Measurements from ENCODE around the gene SURF4. TPM values are rescaled to one million over a fixed set of nuclear protein-coding genes. Genes with fewer than 3 reads are reported as not detected.

SURF4 gene
- total and polyA plus RNA-seq, 2 donors (not counting 3 experiments of a cell fraction or from before 2014, with no cell fraction given): 216 to 358 TPM

DNA sequence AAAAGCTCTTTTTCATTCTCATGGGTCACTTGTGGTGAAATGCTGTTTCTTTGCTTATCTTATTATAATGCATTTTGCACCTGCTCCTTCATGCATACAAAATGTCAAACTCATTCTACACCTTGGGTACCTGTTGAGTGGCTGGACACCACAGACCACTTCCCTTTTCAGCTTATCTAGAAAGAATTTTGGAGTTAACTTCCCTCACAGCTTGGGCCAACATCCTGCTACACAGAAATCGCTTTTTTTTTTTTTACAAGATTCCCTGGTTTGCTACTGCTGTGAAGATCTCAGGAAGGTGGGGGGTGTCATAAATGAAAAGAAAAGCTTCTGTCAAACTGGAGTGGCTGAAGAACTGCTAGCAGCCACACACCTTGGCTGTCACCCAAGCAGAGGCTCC is 39.3 kb upstream of the SURF4 start:
- no peak overlapping the region for H3K27ac ChIP-seq (ENCODE audit: insufficient read depth, low read depth, low read length)
- no peak overlapping the region for H3K4me3 ChIP-seq (replicated peaks in 1 of 3; ENCODE audit: insufficient read depth in 1 of 3, low read depth in 1 of 3, low read length in 3 of 3)
- no peak overlapping the region for H3K9ac ChIP-seq (replicated peaks; ENCODE audit: extremely low read depth, insufficient read depth, low read length)
- no peaks in the 10 kb centered on the region for H3K9me1 ChIP-seq (replicated peaks; ENCODE audit: control insufficient read depth, extremely low read depth, insufficient read depth, low read length)
- H3K36me3 ChIP-seq (ENCODE audit: control insufficient read depth in 2 of 2, extremely low read depth in 1 of 2, insufficient read depth in 2 of 2, low read length in 2 of 2): peaks cover 6 to 34% of the 10 kb centered on the region in 2 experiments
- H3K27me3 ChIP-seq (ENCODE audit: control insufficient read depth in 2 of 2, insufficient read depth in 2 of 2, low read length in 2 of 2): no peaks in the 10 kb centered on the region
- CTCF ChIA-PET: interaction anchor here (0.8 kb wide), 1 partner anchor 327 kb away, joined by 3 read pairs; no protein-coding TSS in a partner anchor
- no peaks in the 10 kb centered on the region for H3K9me3 ChIP-seq (replicated peaks; ENCODE audit: control insufficient read depth, insufficient read depth, low read length)
- no peak for TF ChIP-seq GATA2 (IDR thresholded peaks at IDR 0.05; ENCODE audit: insufficient read depth, insufficient read length, low read depth, low read length)
- TF ChIP-seq, protein P1, sequence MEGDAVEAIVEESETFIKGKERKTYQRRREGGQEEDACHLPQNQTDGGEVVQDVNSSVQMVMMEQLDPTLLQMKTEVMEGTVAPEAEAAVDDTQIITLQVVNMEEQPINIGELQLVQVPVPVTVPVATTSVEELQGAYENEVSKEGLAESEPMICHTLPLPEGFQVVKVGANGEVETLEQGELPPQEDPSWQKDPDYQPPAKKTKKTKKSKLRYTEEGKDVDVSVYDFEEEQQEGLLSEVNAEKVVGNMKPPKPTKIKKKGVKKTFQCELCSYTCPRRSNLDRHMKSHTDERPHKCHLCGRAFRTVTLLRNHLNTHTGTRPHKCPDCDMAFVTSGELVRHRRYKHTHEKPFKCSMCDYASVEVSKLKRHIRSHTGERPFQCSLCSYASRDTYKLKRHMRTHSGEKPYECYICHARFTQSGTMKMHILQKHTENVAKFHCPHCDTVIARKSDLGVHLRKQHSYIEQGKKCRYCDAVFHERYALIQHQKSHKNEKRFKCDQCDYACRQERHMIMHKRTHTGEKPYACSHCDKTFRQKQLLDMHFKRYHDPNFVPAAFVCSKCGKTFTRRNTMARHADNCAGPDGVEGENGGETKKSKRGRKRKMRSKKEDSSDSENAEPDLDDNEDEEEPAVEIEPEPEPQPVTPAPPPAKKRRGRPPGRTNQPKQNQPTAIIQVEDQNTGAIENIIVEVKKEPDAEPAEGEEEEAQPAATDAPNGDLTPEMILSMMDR (IDR thresholded peaks at IDR 0.05; ENCODE audit: extremely low read depth in 1 of 2, insufficient read depth in 1 of 2, low read depth in 1 of 2, low read length in 2 of 2): no peak
- no TSS peak for BruUV-seq (replicated peaks)
- H3K4me1 ChIP-seq (ENCODE audit: control insufficient read depth, extremely low read depth, insufficient read depth, low read length): peaks cover 9% of the 10 kb centered on the region
- FAIRE-seq: no peak
- no peak overlapping the region for H2AFZ ChIP-seq (ENCODE audit: low read depth, low read length)
- DNase-seq (ENCODE audit: low read depth, low spot score): no peak
- POLR2A ChIA-PET: no interaction called here
- H3K79me2 ChIP-seq (ENCODE audit: control insufficient read depth, insufficient read depth, low read length): peaks cover 41% of the 10 kb centered on the region
- H3K4me2 ChIP-seq (ENCODE audit: insufficient read depth, low read length): no peak overlapping the region
- dilution Hi-C loops (cut with MboI; ENCODE audit: extremely low pct_ligation_motif_present, low sequenced_read_pairs): no loop called here
- no peaks in the 10 kb centered on the region for H4K20me1 ChIP-seq (replicated peaks; ENCODE audit: control insufficient read depth, extremely low read depth, insufficient read depth, low read length)
- intact Hi-C loops (cut with micrococcal nuclease): no loop called here

DNA sequence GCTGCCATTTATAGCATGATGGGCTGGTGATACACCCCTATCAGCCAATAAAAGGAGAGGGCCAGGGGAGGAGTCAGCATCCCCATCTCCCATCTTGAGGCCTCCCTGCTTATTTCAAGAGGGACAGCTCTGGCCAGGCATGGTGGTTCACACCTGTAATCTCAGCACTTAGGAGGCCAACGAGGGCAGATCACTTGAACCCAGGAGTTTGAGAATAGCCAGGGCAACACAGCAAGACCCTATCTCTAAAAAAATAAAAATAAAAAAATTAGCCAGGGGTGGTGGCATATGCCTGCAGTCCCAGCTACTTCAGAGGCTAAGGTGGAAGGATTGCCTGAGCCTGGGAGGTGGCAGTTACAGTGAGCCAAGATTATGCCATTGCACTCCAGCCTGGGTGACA is 32.2 kb upstream of the SURF4 start:
- Histone ChIP-seq H3K9ac (replicated peaks; ENCODE audit: extremely low read depth, insufficient read depth, low read length) (no peak overlapping the region), H2AFZ (ENCODE audit: low read depth, low read length) (no peak overlapping the region), H3K9me1 (replicated peaks; ENCODE audit: control insufficient read depth, extremely low read depth, insufficient read depth, low read length) (no peaks in the 10 kb centered on the region), H3K9me3 (replicated peaks; ENCODE audit: control insufficient read depth, insufficient read depth, low read length) (no peaks in the 10 kb centered on the region), H3K27me3 (ENCODE audit: control insufficient read depth in 2 of 2, insufficient read depth in 2 of 2, low read length in 2 of 2) (no peaks in the 10 kb centered on the region), H3K4me3 (replicated peaks in 1 of 3; ENCODE audit: insufficient read depth in 1 of 3, low read depth in 1 of 3, low read length in 3 of 3) (no peak overlapping the region), H3K27ac (ENCODE audit: insufficient read depth, low read depth, low read length) (no peak overlapping the region), H3K4me1 (ENCODE audit: control insufficient read depth, extremely low read depth, insufficient read depth, low read length) (peaks cover 6% of the 10 kb centered on the region), H3K4me2 (ENCODE audit: insufficient read depth, low read length) (no peak overlapping the region), H4K20me1 (replicated peaks; ENCODE audit: control insufficient read depth, extremely low read depth, insufficient read depth, low read length) (no peaks in the 10 kb centered on the region), H3K79me2 (ENCODE audit: control insufficient read depth, insufficient read depth, low read length) (peaks cover 2% of the 10 kb centered on the region), H3K36me3 (ENCODE audit: control insufficient read depth in 2 of 2, extremely low read depth in 1 of 2, insufficient read depth in 2 of 2, low read length in 2 of 2) (peaks cover 2 to 50% of the 10 kb centered on the region in 2 experiments)
- POLR2A ChIA-PET: no interaction called here
- intact Hi-C loops (cut with micrococcal nuclease) (no loop called here), dilution Hi-C loops (cut with MboI; ENCODE audit: extremely low pct_ligation_motif_present, low sequenced_read_pairs) (no loop called here)
- no peak for FAIRE-seq
- CTCF ChIA-PET: no interaction called here
- TF ChIP-seq MYC (IDR thresholded peaks at IDR 0.05; ENCODE audit: low read depth, low read length): no peak
- no peak for TF ChIP-seq POLR2AphosphoS5 (IDR thresholded peaks at IDR 0.05; ENCODE audit: insufficient read depth, low read depth, low read length)
- no peak for TF ChIP-seq EZH2 (IDR thresholded peaks at IDR 0.05; ENCODE audit: borderline replicate concordance, low read depth, low read length, severe bottlenecking)
- TF ChIP-seq, protein P2, sequence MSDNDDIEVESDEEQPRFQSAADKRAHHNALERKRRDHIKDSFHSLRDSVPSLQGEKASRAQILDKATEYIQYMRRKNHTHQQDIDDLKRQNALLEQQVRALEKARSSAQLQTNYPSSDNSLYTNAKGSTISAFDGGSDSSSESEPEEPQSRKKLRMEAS (IDR thresholded peaks at IDR 0.05; ENCODE audit: insufficient read depth, insufficient read length): no peak
- no peak for TF ChIP-seq GATA2 (IDR thresholded peaks at IDR 0.05; ENCODE audit: insufficient read depth, insufficient read length, low read depth, low read length)
- TF ChIP-seq, protein P1 (IDR thresholded peaks at IDR 0.05; ENCODE audit: extremely low read depth in 1 of 2, insufficient read depth in 1 of 2, low read depth in 1 of 2, low read length in 2 of 2): no peak
- TF ChIP-seq POLR2A (IDR thresholded peaks at IDR 0.05; ENCODE audit: low read depth, low read length): no peak
- no peak for TF ChIP-seq JUN (IDR thresholded peaks at IDR 0.05; ENCODE audit: borderline replicate concordance, insufficient read depth, insufficient read length, low read depth)
- TF ChIP-seq FOS (IDR thresholded peaks at IDR 0.05; ENCODE audit: borderline replicate concordance, insufficient read depth, low read length): no peak
- DNase-seq (ENCODE audit: low read depth, low spot score): no peak
- BruUV-seq (replicated peaks): no TSS peak

All from endothelial cell of umbilical vein (primary cell).